ENCODE measurements around the gene MXI1.
"Not testable (repeated sequence)": the region's sequence is repeated elsewhere in the genome, so short reads cannot be mapped to it uniquely, and the experiment has no call there.

MXI1 gene

DNA sequence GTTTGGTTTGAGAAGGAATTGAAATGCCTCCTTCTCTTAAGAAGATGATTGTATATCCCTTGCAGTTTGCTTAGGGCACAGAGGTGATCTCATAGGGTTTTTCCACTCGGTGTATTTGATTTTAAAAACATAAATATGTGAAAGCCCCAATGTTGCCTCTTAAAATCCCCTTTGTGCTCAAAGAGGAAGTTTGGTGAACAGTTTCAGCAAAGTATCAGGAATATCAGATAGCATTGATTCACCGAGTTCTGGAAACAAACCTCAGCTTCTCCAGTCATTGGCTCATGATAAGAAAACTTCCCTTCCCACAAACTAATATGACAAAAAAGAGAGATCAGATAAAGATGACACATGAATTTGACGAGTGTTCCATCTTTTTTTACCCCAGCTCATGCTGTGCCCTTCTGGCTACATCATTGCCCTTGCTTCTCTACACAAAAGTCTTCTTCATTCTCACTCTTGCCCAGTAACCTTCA lies 117.4 kb downstream of the MXI1 start:
- DNase-seq: no peak

- no peak for DNase-seq
These were observed 119.1 kb downstream of the MXI1 start for GRCh38 chr10:110326351-110327032.

DNA sequence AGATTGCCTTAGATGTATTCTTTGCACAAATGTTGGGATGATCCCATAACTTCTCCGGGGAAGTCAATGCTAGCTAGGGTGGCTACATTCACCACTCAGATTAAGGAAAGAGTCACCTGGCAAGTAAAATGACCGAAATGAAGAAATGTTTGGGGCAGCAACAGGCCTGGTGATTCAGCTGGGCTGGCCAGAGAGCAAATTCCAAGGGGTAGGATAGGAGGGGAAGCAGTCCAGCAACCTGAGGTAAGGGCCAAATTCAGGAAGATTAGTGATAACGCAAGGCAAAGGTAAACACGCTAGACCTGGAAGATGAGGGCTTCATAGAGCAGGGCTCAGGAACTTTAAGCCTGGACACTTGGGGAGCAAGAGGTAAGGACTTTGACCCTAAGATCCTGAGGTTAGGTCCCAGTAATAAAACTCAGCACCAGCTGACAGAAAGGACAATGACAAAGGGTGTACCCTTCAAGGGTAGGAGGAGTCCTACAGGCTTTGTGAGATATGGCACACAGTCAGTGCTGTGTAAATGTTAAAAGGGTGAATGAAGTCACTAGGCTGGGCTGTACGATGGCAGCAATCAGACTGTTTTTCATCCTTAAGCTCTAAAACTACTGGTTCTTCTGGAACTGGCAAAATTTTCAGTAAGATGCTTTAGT lies 120.0 kb downstream of the MXI1 start:
- DNase-seq: no peak

GRCh38 chr10:110330675-110331074 lies 123.3 kb downstream of the MXI1 start:
- DNase-seq: no peak

- not testable (repeated sequence) for DNase-seq
These were observed 123.9 kb downstream of the MXI1 start for GRCh38 chr10:110331226-110331795.

- DNase-seq: no peak
These were observed 126.8 kb downstream of the MXI1 start for GRCh38 chr10:110334061-110334656.

GRCh38 chr10:110335314-110336064 lies 128.1 kb downstream of the MXI1 start:
- DNase-seq: no peak

- no peak for DNase-seq
These were observed 128.8 kb downstream of the MXI1 start for GRCh38 chr10:110336111-110336721.
